Endodermal cell (in vitro differentiated cells): ENCODE data around the gene TBX5. TPM values are rescaled to one million over a fixed set of nuclear protein-coding genes. Genes with fewer than 3 reads are reported as not detected.

Source experiments
- DNase-seq: peaks from one replicate; pipeline ENCODE4 v3.0.0-alpha.2; 2017
- H3K27ac ChIP-seq: 2 replicates; pipeline ENCODE4 v1.5.1; 2013; ENCODE audit warnings: mild to moderate bottlenecking, low read depth, low read length, moderate library complexity
- H3K27me3 ChIP-seq: 2 replicates; pipeline ENCODE4 v1.6.1; 2013; ENCODE audit warnings: mild to moderate bottlenecking, low read length, moderate library complexity; ENCODE audit not compliant: insufficient read depth, control insufficient read depth, poor library complexity, severe bottlenecking
- H3K36me3 ChIP-seq: 2 replicates; pipeline ENCODE4 v1.7.0; 2013; ENCODE audit warnings: mild to moderate bottlenecking, low read length, moderate library complexity; ENCODE audit not compliant: control insufficient read depth, insufficient read depth
- H3K4me1 ChIP-seq: one replicate; pipeline ENCODE4 v1.7.0; 2013; ENCODE audit warnings: low read length; ENCODE audit not compliant: control insufficient read depth, insufficient read depth
- H3K4me3 ChIP-seq: 2 replicates; pipeline ENCODE4 v1.5.1; 2013; ENCODE audit warnings: mild to moderate bottlenecking, low read length, moderate library complexity
- H3K9ac ChIP-seq: 2 replicates; pipeline ENCODE4 v1.6.1; 2013; ENCODE audit warnings: mild to moderate bottlenecking, low read length, moderate library complexity; ENCODE audit not compliant: poor library complexity, severe bottlenecking; ENCODE audit errors: extremely low read depth
- H3K9me3 ChIP-seq: 2 replicates; pipeline ENCODE4 v1.6.1; 2013; ENCODE audit warnings: mild to moderate bottlenecking, low read length, moderate library complexity; ENCODE audit not compliant: control insufficient read depth
- H3K27ac Mint-ChIP-seq: 2 replicates; pipeline ENCODE4 v1.8.0; 2020; ENCODE audit warnings: mixed read lengths
- H3K27me3 Mint-ChIP-seq: 2 replicates; pipeline ENCODE4 v1.8.0; 2021; ENCODE audit warnings: mild to moderate bottlenecking, mixed read lengths; ENCODE audit not compliant: insufficient read depth
- H3K36me3 Mint-ChIP-seq: 2 replicates; pipeline ENCODE4 v1.8.0; 2020; ENCODE audit warnings: low read depth, mixed read lengths
- H3K4me1 Mint-ChIP-seq: 2 replicates; pipeline ENCODE4 v1.8.0; 2020; ENCODE audit warnings: mixed read lengths
- H3K4me3 Mint-ChIP-seq: 2 replicates; pipeline ENCODE4 v1.8.0; 2020; ENCODE audit warnings: mild to moderate bottlenecking, moderate library complexity, mixed read lengths
- H3K9me3 Mint-ChIP-seq: 2 replicates; pipeline ENCODE4 v1.8.0; 2020; ENCODE audit warnings: mild to moderate bottlenecking, mixed read lengths
- CTCF ChIP-seq: fragments of 200-600 bp; sonication (generic); conservative IDR thresholded peaks from 2 replicates; pipeline ENCODE4 v1.5.0; 2021; ENCODE audit warnings: antibody characterized with exemption, mild to moderate bottlenecking
- WGBS, 2 experiments: methylation state at CpG; one replicate each; pipeline versions ENCODE4 v1.1.5 to v1.1.7; 2013; ENCODE audit warnings: missing lambda C conversion rate in 2 of 2, mixed read lengths in 1 of 2; ENCODE audit not compliant: insufficient coverage in 1 of 2, insufficient read length in 1 of 2; 5-methylcytosine and 5-hydroxymethylcytosine counted together
- total RNA-seq, 2 donors: library from RNA; stranded (reverse); fragmentation: NEBNext Ultra II Directional in 1 of 2; extraction: Animal tissue kit (Norgen Biotek cat#: 25700) in 1 of 2; gene quantifications; 2 replicates in 1 of 2; 3 replicates in 1 of 2; pipeline ENCODE4 v1.2.1, GENCODE V29; 2021

Gene TBX5
- total RNA-seq, 2 donors from 2014 or later = not detected

- Histone ChIP-seq H3K4me3 (no peak overlapping the region), H3K27me3 (peaks cover 100% of the 10 kb centered on the region), H3K36me3 (no peaks in the 10 kb centered on the region), H3K9ac (no peak overlapping the region), H3K4me1 (no peaks in the 10 kb centered on the region), H3K9me3 (no peaks in the 10 kb centered on the region), H3K27ac (no peak overlapping the region)
- peaks cover 98% of the 10 kb centered on the region for H3K27me3 Mint-ChIP-seq
- TF ChIP-seq CTCF = no peak
- H3K4me3 Mint-ChIP-seq = no peak overlapping the region
- no peaks in the 10 kb centered on the region for H3K9me3 Mint-ChIP-seq
- 51 to 69% methylated on average over 5 to 7 of the region's 7 CpGs for WGBS, 2 experiments
- no peaks in the 10 kb centered on the region for H3K36me3 Mint-ChIP-seq
- DNase-seq = no peak
- no peak overlapping the region for H3K27ac Mint-ChIP-seq
- H3K4me1 Mint-ChIP-seq = peaks cover 3% of the 10 kb centered on the region
Observed at GRCh38 chr12:114415525-114415868, 9.6 kb upstream of the TBX5 start.

- H3K36me3 Mint-ChIP-seq = no peaks in the 10 kb centered on the region
- Histone ChIP-seq H3K4me1 (no peaks in the 10 kb centered on the region), H3K27ac (no peak overlapping the region), H3K4me3 (no peak overlapping the region), H3K36me3 (no peaks in the 10 kb centered on the region), H3K9me3 (no peaks in the 10 kb centered on the region), H3K9ac (no peak overlapping the region), H3K27me3 (peaks cover 100% of the 10 kb centered on the region)
- H3K4me1 Mint-ChIP-seq = peaks cover 5% of the 10 kb centered on the region
- H3K4me3 Mint-ChIP-seq = no peak overlapping the region
- H3K27me3 Mint-ChIP-seq = peaks cover 99% of the 10 kb centered on the region
- no peaks in the 10 kb centered on the region for H3K9me3 Mint-ChIP-seq
- TF ChIP-seq CTCF = no peak
- no peak overlapping the region for H3K27ac Mint-ChIP-seq
- 32 to 46% methylated on average over 6 to 11 of the region's 11 CpGs for WGBS, 2 experiments
- peak; percentile 56 for DNase-seq
Observed at GRCh38 chr12:114414866-114415524, 9.1 kb upstream of the TBX5 start.

- H3K27ac ChIP-seq = no peak overlapping the region
- peaks cover 100% of the 10 kb centered on the region for H3K27me3 ChIP-seq
- H3K36me3 ChIP-seq = no peaks in the 10 kb centered on the region
- H3K9ac ChIP-seq = no peak overlapping the region
- H3K4me3 ChIP-seq = no peak overlapping the region
- no peak overlapping the region for H3K4me3 Mint-ChIP-seq
- peaks cover 99% of the 10 kb centered on the region for H3K27me3 Mint-ChIP-seq
- DNase-seq = peak; percentile 80
- no peaks in the 10 kb centered on the region for H3K9me3 Mint-ChIP-seq
- no peak for TF ChIP-seq CTCF
- WGBS, 2 experiments = 2 to 4% methylated on average over 14 to 48 of the region's 48 CpGs
- no peak overlapping the region for H3K27ac Mint-ChIP-seq
- H3K4me1 ChIP-seq = no peaks in the 10 kb centered on the region
- no peaks in the 10 kb centered on the region for H3K9me3 ChIP-seq
- H3K36me3 Mint-ChIP-seq = no peaks in the 10 kb centered on the region
- H3K4me1 Mint-ChIP-seq = peaks cover 10% of the 10 kb centered on the region
Observed at GRCh38 chr12:114414031-114414865, 8.3 kb upstream of the TBX5 start.
